Measurements from ENCODE around the gene RPL6. TPM values are rescaled to one million over a fixed set of nuclear protein-coding genes. Genes with fewer than 3 reads are reported as not detected.
"Not testable (repeated sequence)": the region's sequence is repeated elsewhere in the genome, so short reads cannot be mapped to it uniquely, and the experiment has no call there.

RPL6 gene
- total RNA-seq, 1 donor from 2014 or later = 2,771 TPM

DNA sequence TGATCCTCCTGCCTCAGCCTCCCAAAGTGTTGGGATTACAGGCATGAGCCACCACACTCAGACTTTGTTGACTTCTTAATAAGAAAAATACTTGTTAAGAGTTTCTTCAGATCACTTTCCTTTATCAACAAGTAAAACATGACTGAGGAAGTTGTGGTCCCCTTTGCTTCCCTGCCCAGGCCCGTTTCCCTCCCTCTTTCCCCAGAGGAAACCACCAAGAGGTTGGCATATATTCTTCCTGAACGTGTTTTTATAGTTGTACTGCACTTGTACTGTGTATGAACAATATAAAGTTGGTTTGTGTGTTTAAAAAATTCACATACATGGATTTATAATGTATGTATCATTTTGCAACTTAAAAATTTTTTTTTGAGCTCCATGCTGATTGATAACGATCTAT, 37.7 kb upstream of the RPL6 start:
- H3K27me3 ChIP-seq (ENCODE audit: control insufficient read depth, insufficient read depth, low read length) = no peaks in the 10 kb centered on the region
- H3K36me3 ChIP-seq (ENCODE audit: control insufficient read depth, insufficient read depth, low read length) = no peaks in the 10 kb centered on the region
- DNase-seq (ENCODE audit: low read depth) = no peak
- TF ChIP-seq, protein P1, sequence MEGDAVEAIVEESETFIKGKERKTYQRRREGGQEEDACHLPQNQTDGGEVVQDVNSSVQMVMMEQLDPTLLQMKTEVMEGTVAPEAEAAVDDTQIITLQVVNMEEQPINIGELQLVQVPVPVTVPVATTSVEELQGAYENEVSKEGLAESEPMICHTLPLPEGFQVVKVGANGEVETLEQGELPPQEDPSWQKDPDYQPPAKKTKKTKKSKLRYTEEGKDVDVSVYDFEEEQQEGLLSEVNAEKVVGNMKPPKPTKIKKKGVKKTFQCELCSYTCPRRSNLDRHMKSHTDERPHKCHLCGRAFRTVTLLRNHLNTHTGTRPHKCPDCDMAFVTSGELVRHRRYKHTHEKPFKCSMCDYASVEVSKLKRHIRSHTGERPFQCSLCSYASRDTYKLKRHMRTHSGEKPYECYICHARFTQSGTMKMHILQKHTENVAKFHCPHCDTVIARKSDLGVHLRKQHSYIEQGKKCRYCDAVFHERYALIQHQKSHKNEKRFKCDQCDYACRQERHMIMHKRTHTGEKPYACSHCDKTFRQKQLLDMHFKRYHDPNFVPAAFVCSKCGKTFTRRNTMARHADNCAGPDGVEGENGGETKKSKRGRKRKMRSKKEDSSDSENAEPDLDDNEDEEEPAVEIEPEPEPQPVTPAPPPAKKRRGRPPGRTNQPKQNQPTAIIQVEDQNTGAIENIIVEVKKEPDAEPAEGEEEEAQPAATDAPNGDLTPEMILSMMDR (IDR thresholded peaks at IDR 0.05; ENCODE audit: insufficient read depth, low read length, poor library complexity, severe bottlenecking) = no peak
- H3K4me3 ChIP-seq (ENCODE audit: low read depth, low read length) = no peak overlapping the region

DNA sequence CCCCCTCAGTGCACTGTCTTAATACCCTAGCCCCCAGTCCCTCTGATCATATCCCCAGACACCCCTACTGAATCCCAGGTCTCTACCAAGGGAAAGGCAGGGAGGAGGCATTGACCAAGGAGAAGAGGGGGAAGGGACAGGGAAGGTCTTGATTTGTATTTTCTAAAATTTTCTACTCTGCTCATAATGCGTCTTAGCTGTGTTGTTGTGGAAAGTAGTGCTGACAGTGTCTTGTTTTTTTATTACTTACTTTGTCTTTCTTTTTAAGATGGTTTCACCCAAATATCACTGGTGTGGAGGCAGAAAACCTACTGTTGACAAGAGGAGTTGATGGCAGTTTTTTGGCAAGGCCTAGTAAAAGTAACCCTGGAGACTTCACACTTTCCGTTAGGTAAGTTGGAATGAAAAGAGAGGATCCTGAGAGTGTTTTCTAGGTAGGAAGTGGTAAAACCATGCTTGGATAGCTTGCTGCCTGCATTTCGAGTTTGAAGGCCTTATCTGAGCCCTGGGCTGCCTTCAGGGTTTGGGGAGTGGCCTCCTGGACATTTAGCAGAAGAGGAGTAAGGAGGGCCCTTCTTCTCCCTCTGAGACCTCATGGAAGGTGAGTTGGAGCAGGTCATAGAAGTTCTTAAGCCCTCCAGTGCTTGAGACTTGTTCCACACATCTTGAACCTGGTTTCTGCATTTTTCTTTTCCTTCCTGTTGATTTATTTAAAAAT, 36.8 kb upstream of the RPL6 start:
- Histone ChIP-seq H3K4me3 (ENCODE audit: low read depth, low read length) (no peak overlapping the region), H3K27me3 (ENCODE audit: control insufficient read depth, insufficient read depth, low read length) (no peaks in the 10 kb centered on the region), H3K36me3 (ENCODE audit: control insufficient read depth, insufficient read depth, low read length) (no peaks in the 10 kb centered on the region)
- TF ChIP-seq, protein P1 (IDR thresholded peaks at IDR 0.05; ENCODE audit: insufficient read depth, low read length, poor library complexity, severe bottlenecking) = no peak
- DNase-seq (ENCODE audit: low read depth) = no peak

DNA sequence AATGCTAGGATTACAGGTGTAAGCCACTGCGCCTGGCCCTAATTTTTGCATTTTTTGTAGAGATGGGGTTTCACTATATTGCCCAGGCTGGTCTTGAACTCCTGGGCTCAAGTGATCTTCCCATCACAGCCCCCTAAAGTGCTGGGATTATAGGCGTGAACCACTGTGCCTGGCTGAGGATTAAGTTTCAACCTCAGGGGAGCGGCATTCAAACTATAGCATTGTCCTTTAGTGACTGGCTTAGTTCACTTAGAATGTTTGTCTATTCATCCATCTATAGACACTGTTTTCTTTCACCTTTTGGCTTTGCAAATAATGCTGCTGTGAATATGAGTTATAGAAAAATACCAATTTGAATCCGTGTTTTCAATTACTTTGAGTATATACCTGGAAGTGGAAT, 34.5 kb upstream of the RPL6 start:
- Histone ChIP-seq H3K36me3 (ENCODE audit: control insufficient read depth, insufficient read depth, low read length) (no peaks in the 10 kb centered on the region), H3K27me3 (ENCODE audit: control insufficient read depth, insufficient read depth, low read length) (no peaks in the 10 kb centered on the region), H3K4me3 (ENCODE audit: low read depth, low read length) (no peak overlapping the region)
- TF ChIP-seq, protein P1 (IDR thresholded peaks at IDR 0.05; ENCODE audit: insufficient read depth, low read length, poor library complexity, severe bottlenecking) = no peak
- DNase-seq (ENCODE audit: low read depth) = no peak

DNA sequence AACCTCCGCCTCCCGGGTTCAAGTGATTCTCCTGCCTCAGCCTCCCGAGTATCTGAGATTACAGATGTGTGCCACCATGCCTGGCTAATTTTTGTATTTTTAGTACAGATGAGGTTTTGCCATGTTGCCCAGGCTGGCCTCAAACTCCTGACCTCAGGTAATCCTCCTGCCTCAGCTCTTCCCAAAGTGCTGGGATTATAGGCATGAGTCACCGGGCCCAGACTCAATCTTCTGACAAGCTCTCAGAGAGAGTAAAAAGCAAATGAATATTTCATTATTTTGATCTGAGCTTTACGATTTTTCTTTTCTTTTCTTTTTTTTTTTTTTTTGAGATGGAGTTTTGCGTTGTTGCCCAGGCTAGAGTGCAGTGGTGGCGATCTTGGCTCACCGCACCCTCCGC, 31.2 kb upstream of the RPL6 start:
- DNase-seq (ENCODE audit: low read depth); H3K4me3 ChIP-seq (ENCODE audit: low read depth, low read length); H3K36me3 ChIP-seq (ENCODE audit: control insufficient read depth, insufficient read depth, low read length); H3K27me3 ChIP-seq (ENCODE audit: control insufficient read depth, insufficient read depth, low read length): not testable (repeated sequence)

GRCh38 chr12:112439769-112440168, 30.4 kb upstream of the RPL6 start:
- Histone ChIP-seq H3K4me3 (ENCODE audit: low read depth, low read length) (no peak overlapping the region), H3K27me3 (ENCODE audit: control insufficient read depth, insufficient read depth, low read length) (no peaks in the 10 kb centered on the region), H3K36me3 (ENCODE audit: control insufficient read depth, insufficient read depth, low read length) (no peaks in the 10 kb centered on the region)
- DNase-seq (ENCODE audit: low read depth) = no peak
- TF ChIP-seq, protein P1 (IDR thresholded peaks at IDR 0.05; ENCODE audit: insufficient read depth, low read length, poor library complexity, severe bottlenecking) = no peak

- not testable (repeated sequence) for H3K36me3 ChIP-seq (ENCODE audit: control insufficient read depth, insufficient read depth, low read length); H3K27me3 ChIP-seq (ENCODE audit: control insufficient read depth, insufficient read depth, low read length)
Measured at GRCh38 chr12:112438645-112439044, 29.2 kb upstream of the RPL6 start.

GRCh38 chr12:112433551-112433950, 24.1 kb upstream of the RPL6 start:
- TF ChIP-seq, protein P1 (IDR thresholded peaks at IDR 0.05; ENCODE audit: insufficient read depth, low read length, poor library complexity, severe bottlenecking) = no peak
- Histone ChIP-seq H3K27me3 (ENCODE audit: control insufficient read depth, insufficient read depth, low read length) (no peaks in the 10 kb centered on the region), H3K4me3 (ENCODE audit: low read depth, low read length) (no peak overlapping the region), H3K36me3 (ENCODE audit: control insufficient read depth, insufficient read depth, low read length) (no peaks in the 10 kb centered on the region)
- no peak for DNase-seq (ENCODE audit: low read depth)

More at GRCh38 chr12:112438645-112439044, 29.2 kb upstream of the RPL6 start:
- DNase-seq (ENCODE audit: low read depth); H3K4me3 ChIP-seq (ENCODE audit: low read depth, low read length): not testable (repeated sequence)

Data from kidney epithelial cell (primary cell).